Activated CD4-positive, CD25-positive, alpha-beta regulatory T cell treated with anti-CD3 and anti-CD28 coated beads, Interleukin-2, amount 50 U/mL, for 16 hours (primary cell): ENCODE data around the gene PDE6D.

Source experiments
- DNase-seq: peaks from one replicate; pipeline ENCODE4 v3.0.0-alpha.2; 2020; ENCODE audit warnings: low read depth, low spot score

PDE6D gene

DNA sequence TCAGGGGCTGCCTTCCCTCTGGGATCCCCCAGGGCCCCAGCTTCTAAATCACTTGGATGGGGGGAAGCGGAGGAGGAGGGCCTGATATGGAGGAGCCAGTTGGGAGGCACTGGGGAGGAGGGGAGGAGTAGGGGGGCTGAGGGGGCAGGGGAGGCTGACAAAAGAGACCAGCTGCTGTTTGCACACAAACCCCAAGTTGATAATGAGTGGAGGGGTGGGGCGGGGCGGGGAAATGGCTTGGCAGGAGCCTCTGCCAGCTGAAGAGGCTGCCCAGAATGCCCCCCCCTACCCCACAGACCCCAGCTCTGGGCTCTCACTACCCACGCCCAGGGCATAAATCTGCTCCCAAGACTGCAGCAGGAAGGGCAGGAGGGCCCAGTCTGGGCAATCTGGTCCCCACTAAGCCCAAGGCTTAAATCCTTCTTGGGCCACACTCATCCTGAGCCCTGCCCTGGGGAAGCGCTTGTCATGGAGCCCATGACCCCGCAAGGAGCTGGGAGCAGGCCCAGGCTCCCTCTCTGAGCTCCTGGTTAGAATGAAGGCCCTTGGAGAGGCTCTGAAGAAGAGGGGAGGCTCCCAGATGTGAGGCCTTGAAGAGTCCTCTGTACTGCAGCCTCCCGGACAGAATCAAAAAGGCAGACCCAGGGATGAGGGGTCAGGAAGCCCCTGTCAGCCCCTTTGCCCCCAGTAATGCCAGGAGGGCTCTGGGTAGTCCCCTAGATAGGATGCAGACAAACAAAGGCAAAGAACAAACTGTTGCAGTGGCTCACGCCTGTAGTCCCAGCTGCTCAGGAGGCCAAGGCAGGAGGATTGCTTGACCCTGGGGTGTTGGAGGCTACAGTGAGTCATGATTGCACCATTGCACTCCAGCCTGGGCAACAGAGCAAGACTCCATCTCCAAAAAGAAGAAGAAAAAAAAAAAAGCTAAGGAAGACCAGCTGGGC, 97.5 kb downstream of the PDE6D start:
- DNase-seq = no peak

DNA sequence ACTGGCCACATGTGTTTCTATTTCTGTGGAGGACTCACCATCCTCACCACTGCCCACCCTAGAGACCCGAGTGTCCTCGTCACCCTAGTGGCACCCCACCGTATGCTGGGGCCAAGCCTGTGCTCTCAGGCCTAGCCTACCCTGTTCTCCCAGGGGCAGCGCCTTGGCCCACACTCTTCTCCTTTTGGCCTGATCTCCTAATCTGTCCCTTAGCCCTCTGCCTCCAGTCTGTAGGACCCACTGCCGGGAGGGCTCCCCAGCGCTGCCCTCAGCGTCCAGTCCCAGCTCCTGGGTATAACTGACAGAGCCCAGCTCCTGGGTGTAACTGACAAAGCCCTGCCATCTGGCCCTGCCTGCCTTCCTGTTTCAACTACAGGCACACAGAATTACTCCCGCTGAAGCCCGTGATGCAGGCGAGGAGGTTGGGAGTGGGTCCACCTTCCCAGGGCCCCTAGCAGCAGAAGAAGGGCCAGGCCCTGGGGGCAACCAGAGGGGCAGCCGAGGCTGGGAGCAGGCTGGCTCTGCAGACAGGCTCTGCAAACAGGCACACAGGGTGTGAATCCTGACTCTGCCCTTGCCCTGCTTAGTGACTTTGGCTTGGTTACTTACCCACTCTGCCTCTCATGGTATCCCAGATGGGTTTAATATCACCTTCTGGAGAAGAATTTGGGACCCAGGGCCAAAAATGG, 98.3 kb downstream of the PDE6D start:
- DNase-seq = no peak
